ENCODE results near the gene ROBO2.

Gene ROBO2

DNA sequence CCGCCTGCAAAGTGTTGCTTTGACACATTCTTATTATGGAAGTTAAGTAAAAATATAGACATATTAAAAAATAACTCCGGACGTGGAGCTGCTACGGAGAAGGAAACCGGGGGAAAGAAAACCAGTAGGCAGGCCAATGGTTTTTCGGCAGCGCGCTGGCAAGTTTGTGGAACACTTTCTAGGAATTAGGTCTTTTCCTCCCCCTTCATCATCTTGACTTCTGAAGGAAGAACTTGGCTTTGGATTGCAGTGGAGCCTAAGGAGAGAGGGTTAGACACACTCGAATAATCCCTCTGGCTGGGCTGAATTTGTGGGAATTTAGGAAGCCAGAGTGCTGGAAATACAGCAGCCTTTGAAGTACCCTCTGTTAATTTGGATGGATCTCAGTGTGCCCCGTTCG lies 317 bp downstream of the ROBO2 start:
- no peak overlapping the region for H3K27ac ChIP-seq
- ChIA-PET POLR2A (ENCODE audit: low non-redundant PET) (no interaction called here), CTCF (no interaction called here)

DNA sequence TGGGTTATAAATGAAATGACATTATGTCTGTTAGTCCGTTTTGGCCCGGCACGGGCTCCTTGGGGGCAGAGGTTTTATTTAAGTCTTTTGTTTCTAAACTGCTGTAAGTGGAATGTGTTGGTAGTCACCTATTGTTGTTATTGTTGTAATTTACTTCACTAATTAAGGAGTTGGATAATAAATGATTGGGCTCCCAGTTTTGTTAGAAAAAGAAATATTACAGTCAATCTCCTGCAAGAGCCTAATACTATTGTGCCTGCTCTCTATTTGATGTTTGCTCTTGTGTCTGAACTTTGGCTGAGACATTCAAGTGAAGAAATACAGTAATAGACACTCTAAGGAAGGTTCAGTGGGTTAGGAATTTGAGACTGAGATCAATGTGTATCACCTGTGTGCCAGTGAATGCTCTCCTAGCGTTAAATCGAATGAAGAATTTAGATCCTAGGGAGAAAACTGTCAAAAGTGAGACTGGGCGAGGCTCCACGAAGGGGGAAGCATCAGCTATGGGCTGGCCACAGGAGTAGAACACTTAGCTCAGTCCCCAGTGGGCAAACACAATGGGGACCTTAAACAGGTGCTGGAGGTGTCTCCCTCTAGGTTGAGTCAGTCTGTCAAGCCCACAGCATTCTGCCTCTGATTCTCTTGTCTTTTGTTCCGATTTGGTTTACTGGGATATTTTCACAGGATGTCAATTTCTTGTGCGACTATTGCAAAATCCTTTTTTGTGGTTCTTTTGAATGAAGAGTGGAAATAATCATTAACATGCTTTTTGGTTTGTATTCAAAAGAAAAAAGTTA lies 1.2 kb downstream of the ROBO2 start:
- no peak overlapping the region for H3K27ac ChIP-seq
- TF ChIP-seq, protein P1, sequence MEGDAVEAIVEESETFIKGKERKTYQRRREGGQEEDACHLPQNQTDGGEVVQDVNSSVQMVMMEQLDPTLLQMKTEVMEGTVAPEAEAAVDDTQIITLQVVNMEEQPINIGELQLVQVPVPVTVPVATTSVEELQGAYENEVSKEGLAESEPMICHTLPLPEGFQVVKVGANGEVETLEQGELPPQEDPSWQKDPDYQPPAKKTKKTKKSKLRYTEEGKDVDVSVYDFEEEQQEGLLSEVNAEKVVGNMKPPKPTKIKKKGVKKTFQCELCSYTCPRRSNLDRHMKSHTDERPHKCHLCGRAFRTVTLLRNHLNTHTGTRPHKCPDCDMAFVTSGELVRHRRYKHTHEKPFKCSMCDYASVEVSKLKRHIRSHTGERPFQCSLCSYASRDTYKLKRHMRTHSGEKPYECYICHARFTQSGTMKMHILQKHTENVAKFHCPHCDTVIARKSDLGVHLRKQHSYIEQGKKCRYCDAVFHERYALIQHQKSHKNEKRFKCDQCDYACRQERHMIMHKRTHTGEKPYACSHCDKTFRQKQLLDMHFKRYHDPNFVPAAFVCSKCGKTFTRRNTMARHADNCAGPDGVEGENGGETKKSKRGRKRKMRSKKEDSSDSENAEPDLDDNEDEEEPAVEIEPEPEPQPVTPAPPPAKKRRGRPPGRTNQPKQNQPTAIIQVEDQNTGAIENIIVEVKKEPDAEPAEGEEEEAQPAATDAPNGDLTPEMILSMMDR (conservative IDR thresholded peaks at IDR 0.05; ENCODE audit: low read depth), result no peak
- ChIA-PET CTCF (interaction anchor here (0.7 kb wide), 1 partner anchor 275 kb away, joined by 3 read pairs; no protein-coding TSS in a partner anchor), POLR2A (ENCODE audit: low non-redundant PET) (no interaction called here)
- DNase-seq (ENCODE audit: low spot score), result no peak

More for the DNA sequence above, 317 bp downstream of the ROBO2 start:
- DNase-seq (ENCODE audit: low spot score), result peak; percentile 1
- TF ChIP-seq, protein P1 (conservative IDR thresholded peaks at IDR 0.05; ENCODE audit: low read depth), result no peak

DNA sequence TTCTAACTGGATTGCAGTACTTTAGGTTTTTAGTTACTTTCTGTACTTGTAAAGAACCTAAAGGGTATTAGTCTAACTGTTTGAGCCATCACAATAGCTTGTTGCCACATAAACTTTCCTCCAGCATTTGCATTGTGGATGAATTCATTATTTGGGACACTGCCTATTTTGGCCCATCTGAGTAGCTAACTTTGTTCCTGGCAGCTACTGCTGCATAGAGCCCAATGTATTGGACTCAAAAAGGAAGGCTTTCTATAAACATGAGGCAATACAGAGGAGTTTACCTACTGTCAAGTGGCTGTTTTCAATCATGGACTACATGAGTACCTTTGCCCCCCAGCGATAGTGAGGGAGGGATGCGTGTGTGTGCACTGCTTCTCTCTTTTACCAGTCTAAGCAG lies 1.9 kb downstream of the ROBO2 start:
- no peak overlapping the region for H3K27ac ChIP-seq
- TF ChIP-seq, protein P1 (conservative IDR thresholded peaks at IDR 0.05; ENCODE audit: low read depth), result no peak
- CTCF ChIA-PET, result interaction anchor here (0.6 to 0.7 kb wide), 2 partner anchors 275 to 279 kb away, joined by 3 read pairs; no protein-coding TSS in a partner anchor
- POLR2A ChIA-PET (ENCODE audit: low non-redundant PET), result no interaction called here
- DNase-seq (ENCODE audit: low spot score), result no peak

GRCh38 chr3:77042343-77042742 lies 2.4 kb downstream of the ROBO2 start:
- H3K27ac ChIP-seq, result no peak overlapping the region
- CTCF ChIA-PET, result interaction anchor here (0.6 kb wide), 1 partner anchor 278 kb away, joined by 3 read pairs; no protein-coding TSS in a partner anchor
- DNase-seq (ENCODE audit: low spot score), result no peak
- TF ChIP-seq, protein P1 (conservative IDR thresholded peaks at IDR 0.05; ENCODE audit: low read depth), result no peak
- POLR2A ChIA-PET (ENCODE audit: low non-redundant PET), result no interaction called here

GRCh38 chr3:77042882-77043281 lies 3.0 kb downstream of the ROBO2 start:
- no peak for DNase-seq (ENCODE audit: low spot score)
- CTCF ChIA-PET, result interaction anchor here (0.7 kb wide), 2 partner anchors 30 to 1946 kb away, joined by 3 to 4 read pairs; no protein-coding TSS in a partner anchor
- POLR2A ChIA-PET (ENCODE audit: low non-redundant PET), result no interaction called here
- no peak overlapping the region for H3K27ac ChIP-seq
- TF ChIP-seq, protein P1 (conservative IDR thresholded peaks at IDR 0.05; ENCODE audit: low read depth), result no peak

- ChIA-PET CTCF (no interaction called here), POLR2A (ENCODE audit: low non-redundant PET) (no interaction called here)
- TF ChIP-seq, protein P1 (conservative IDR thresholded peaks at IDR 0.05; ENCODE audit: low read depth), result no peak
- DNase-seq (ENCODE audit: low spot score), result no peak
- H3K27ac ChIP-seq, result no peak overlapping the region
Measured at GRCh38 chr3:77045686-77046085, 5.8 kb downstream of the ROBO2 start.
